22Rv1 (cell line): ENCODE results near the gene LRRC53.

ENCODE experiments used
- CTCF ChIP-seq: fragments of 450-650 bp; IDR thresholded peaks from 2 replicates; pipeline ENCODE4 v1.5.1; 2017; ENCODE audit warnings: mild to moderate bottlenecking
- ZFX ChIP-seq: fragments of 450-650 bp; IDR thresholded peaks from 2 replicates; pipeline ENCODE4 v1.6.1; 2017; ENCODE audit warnings: antibody characterized with exemption, borderline replicate concordance

DNA sequence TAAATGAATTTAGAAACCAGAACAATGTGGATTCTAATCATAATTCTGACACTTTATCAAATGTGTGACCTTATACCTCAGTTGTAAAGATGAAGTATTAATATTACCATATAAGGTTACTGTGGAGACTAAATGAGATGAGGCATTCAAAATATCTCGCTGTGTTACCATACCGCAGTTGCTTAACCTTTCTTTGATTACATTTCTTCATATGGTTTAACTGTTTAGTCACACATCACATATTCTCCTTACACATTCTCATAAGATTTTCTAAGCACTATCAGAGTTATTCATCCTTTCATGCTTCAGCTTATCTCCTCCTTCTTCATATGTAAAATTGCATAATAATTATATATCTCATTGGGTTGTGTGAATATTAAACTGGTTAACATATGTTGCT lies 88.9 kb downstream of the LRRC53 start:
- TF ChIP-seq CTCF (no peak), ZFX (no peak)
